GM23338 (cell line): ENCODE measurements around the gene ERGIC3. TPM values are rescaled to one million over a fixed set of nuclear protein-coding genes. Genes with fewer than 3 reads are reported as not detected.
A peak's percentile ranks its signal among the peaks of the same experiment; 100 is the strongest.

ENCODE experiments used
- ATAC-seq: fragments of 200-7000 bp; cut with Tn5 transposase; 3 replicates; pipeline ENCODE4 v1.9.1; 2020
- DNase-seq: peaks from one replicate; pipeline ENCODE4 v3.0.0-alpha.2; 2015; ENCODE audit warnings: low spot score
- H2AFZ ChIP-seq: fragments of 200-600 bp; sonication (generic); 2 replicates; pipeline ENCODE4 v1.8.0; 2016; ENCODE audit warnings: antibody characterized with exemption, mild to moderate bottlenecking, moderate library complexity
- H3F3A ChIP-seq: fragments of 200-600 bp; sonication (generic); replicated peaks from 2 replicates; pipeline ENCODE4 v1.8.0; 2017; ENCODE audit warnings: antibody characterized with exemption, mixed run types, low read depth
- H3K27ac ChIP-seq: fragments of 200-600 bp; sonication (generic); 2 replicates; pipeline ENCODE4 v1.6.1; 2016; ENCODE audit warnings: low read depth
- H3K27me3 ChIP-seq: fragments of 200-600 bp; sonication (generic); 2 replicates; pipeline ENCODE4 v1.8.0; 2016; ENCODE audit warnings: mild to moderate bottlenecking, mixed run types, moderate library complexity; ENCODE audit not compliant: insufficient read depth
- H3K36me3 ChIP-seq: fragments of 200-600 bp; sonication (generic); 2 replicates; pipeline ENCODE4 v1.8.0; 2016; ENCODE audit warnings: mild to moderate bottlenecking; ENCODE audit not compliant: insufficient read depth
- H3K4me1 ChIP-seq: fragments of 200-600 bp; sonication (generic); 2 replicates; pipeline ENCODE4 v1.8.0; 2016; ENCODE audit warnings: mild to moderate bottlenecking, moderate library complexity; ENCODE audit not compliant: insufficient read depth
- H3K4me2 ChIP-seq: fragments of 200-600 bp; sonication (generic); 2 replicates; pipeline ENCODE4 v1.7.1; 2017; ENCODE audit warnings: mixed run types
- H3K4me3 ChIP-seq: fragments of 200-600 bp; sonication (generic); 2 replicates; pipeline ENCODE4 v1.6.1; 2016; ENCODE audit warnings: mixed run types
- H3K79me2 ChIP-seq: fragments of 200-600 bp; sonication (generic); replicated peaks from 2 replicates; pipeline ENCODE4 v1.8.0; 2017; ENCODE audit warnings: mild to moderate bottlenecking; ENCODE audit not compliant: insufficient read depth
- H3K9me2 ChIP-seq: fragments of 200-600 bp; sonication (generic); 2 replicates; pipeline ENCODE4 v1.8.0; 2017; ENCODE audit not compliant: insufficient read depth
- H4K20me1 ChIP-seq: fragments of 200-600 bp; sonication (generic); replicated peaks from 2 replicates; pipeline ENCODE4 v1.8.0; 2017; ENCODE audit warnings: mild to moderate bottlenecking; ENCODE audit not compliant: insufficient read depth
- H3K27ac Mint-ChIP-seq: 2 replicates; pipeline ENCODE4 v1.8.0; 2020; ENCODE audit warnings: inconsistent platforms, mild to moderate bottlenecking, moderate library complexity, mixed read lengths
- H3K27me3 Mint-ChIP-seq: 3 replicates; pipeline ENCODE4 v1.8.0; 2022; ENCODE audit warnings: low read depth, mild to moderate bottlenecking, moderate library complexity, mixed read lengths, inconsistent platforms; ENCODE audit not compliant: insufficient read depth, poor library complexity
- H3K36me3 Mint-ChIP-seq: 3 replicates; pipeline ENCODE4 v1.8.0; 2021; ENCODE audit warnings: low read depth, mild to moderate bottlenecking, inconsistent platforms, moderate library complexity, mixed read lengths
- H3K4me1 Mint-ChIP-seq: 3 replicates; pipeline ENCODE4 v1.8.0; 2020; ENCODE audit warnings: mild to moderate bottlenecking, inconsistent platforms, mixed read lengths
- H3K4me3 Mint-ChIP-seq: 3 replicates; pipeline ENCODE4 v1.8.0; 2021; ENCODE audit warnings: moderate library complexity, mild to moderate bottlenecking, inconsistent platforms, mixed read lengths
- H3K9me3 Mint-ChIP-seq: 3 replicates; pipeline ENCODE4 v1.8.0; 2020; ENCODE audit warnings: moderate library complexity, mild to moderate bottlenecking, inconsistent platforms, mixed read lengths
- CTCF ChIP-seq, 2 experiments: fragments of 200-600 bp in 1 of 2; sonication (generic) in 1 of 2; conservative IDR thresholded peaks; 2 replicates each; pipeline versions ENCODE4 v1.5.1 to v1.6.1; 2016 to 2017; ENCODE audit warnings: antibody characterized with exemption in 2 of 2, low read depth in 2 of 2, mild to moderate bottlenecking in 2 of 2, moderate library complexity in 1 of 2
- EZH2phosphoT487 ChIP-seq: fragments of 200-600 bp; sonication (generic); IDR thresholded peaks from one replicate; pipeline ENCODE4 v1.8.1; 2018; ENCODE audit warnings: antibody characterized with exemption; ENCODE audit not compliant: unreplicated experiment
- REST ChIP-seq: IDR thresholded peaks from one replicate; pipeline ENCODE4 v1.6.1; 2018; ENCODE audit warnings: antibody characterized with exemption; ENCODE audit not compliant: unreplicated experiment
- polyA plus RNA-seq: library from polyadenylated mRNA; unstranded; fragments of >200 nt; fragmentation: Nextera tagmentation; extraction: Ambion mirVana; gene quantifications from 2 replicates; pipeline ENCODE4 v1.2.1, GENCODE V29; 2016
- total RNA-seq: library from RNA; depleted of rRNA; stranded (reverse); fragments of >200 nt; shearing (Covaris generic); gene quantifications from 2 replicates; pipeline ENCODE4 v1.2.3, GENCODE V29; 2014

Gene ERGIC3
- total and polyA plus RNA-seq, 2 experiments from 2014 or later: 139 to 147 TPM

- H3K9me2 ChIP-seq: no peaks in the 10 kb centered on the region
- no peaks in the 10 kb centered on the region for H3K27me3 ChIP-seq
- ATAC-seq (peak; percentile 85), DNase-seq (peak; percentile 78)
- H4K20me1 ChIP-seq: no peaks in the 10 kb centered on the region
- H3K79me2 ChIP-seq: no peaks in the 10 kb centered on the region
- TF ChIP-seq EZH2phosphoT487 (no peak), CTCF (conservative IDR thresholded peaks at IDR 0.05; ENCODE audit: low read depth in 2 of 2) (peak; percentile 46 to 76)
- H3K36me3 ChIP-seq: no peaks in the 10 kb centered on the region
- Mint-ChIP-seq H3K27me3 (peaks cover 9% of the 10 kb centered on the region), H3K9me3 (no peaks in the 10 kb centered on the region; the same call in 2 of the 3 replicates), H3K27ac (no peak overlapping the region), H3K4me1 (peaks cover 20% of the 10 kb centered on the region), H3K36me3 (peaks cover 13% of the 10 kb centered on the region), H3K4me3 (no peak overlapping the region)
- H3K4me2 ChIP-seq: no peak overlapping the region
- peaks cover 3% of the 10 kb centered on the region; the same call in 1 of the 2 replicates for H3K4me1 ChIP-seq
- H2AFZ ChIP-seq: no peak overlapping the region
- no peaks in the 10 kb centered on the region for H3F3A ChIP-seq
- no peak overlapping the region for H3K4me3 ChIP-seq
- no peak overlapping the region for H3K27ac ChIP-seq
Measured at GRCh38 chr20:35561268-35561667, 19.4 kb downstream of the ERGIC3 start.

- H3K27ac ChIP-seq: 0 out of 2 replicates have a peak overlapping the region, but pooled peaks have one; percentile 1
- ATAC-seq (peak; percentile 47), DNase-seq (peak; percentile 64)
- peaks cover 8% of the 10 kb centered on the region for H3K27me3 Mint-ChIP-seq
- no peaks in the 10 kb centered on the region for H3F3A ChIP-seq
- no peak overlapping the region for H3K4me3 Mint-ChIP-seq
- H3K27me3 ChIP-seq: no peaks in the 10 kb centered on the region
- no peaks in the 10 kb centered on the region for H3K9me2 ChIP-seq
- peaks cover 10% of the 10 kb centered on the region for H3K36me3 Mint-ChIP-seq
- H3K4me1 Mint-ChIP-seq: peaks cover 20% of the 10 kb centered on the region
- no peaks in the 10 kb centered on the region for H3K79me2 ChIP-seq
- no peaks in the 10 kb centered on the region for H3K36me3 ChIP-seq
- peaks cover 3% of the 10 kb centered on the region; the same call in 1 of the 2 replicates for H3K4me1 ChIP-seq
- no peak overlapping the region; the same call in 1 of the 2 replicates for H2AFZ ChIP-seq
- no peak overlapping the region for H3K4me2 ChIP-seq
- TF ChIP-seq CTCF (conservative IDR thresholded peaks at IDR 0.05; ENCODE audit: low read depth in 2 of 2) (0 out of 4 replicates have a peak, but pooled peaks of 1 of the 2 experiments have one; percentile 5), REST (no peak)
- no peaks in the 10 kb centered on the region for H4K20me1 ChIP-seq
- no peak overlapping the region for H3K27ac Mint-ChIP-seq
- no peaks in the 10 kb centered on the region; the same call in 2 of the 3 replicates for H3K9me3 Mint-ChIP-seq
- H3K4me3 ChIP-seq: no peak overlapping the region
Measured at GRCh38 chr20:35561671-35562070, 19.8 kb downstream of the ERGIC3 start.
